ENCODE measurements around the gene FBXL20.
"Not testable (repeated sequence)": the region's sequence is repeated elsewhere in the genome, so short reads cannot be mapped to it uniquely, and the experiment has no call there.

Gene FBXL20, protein sequence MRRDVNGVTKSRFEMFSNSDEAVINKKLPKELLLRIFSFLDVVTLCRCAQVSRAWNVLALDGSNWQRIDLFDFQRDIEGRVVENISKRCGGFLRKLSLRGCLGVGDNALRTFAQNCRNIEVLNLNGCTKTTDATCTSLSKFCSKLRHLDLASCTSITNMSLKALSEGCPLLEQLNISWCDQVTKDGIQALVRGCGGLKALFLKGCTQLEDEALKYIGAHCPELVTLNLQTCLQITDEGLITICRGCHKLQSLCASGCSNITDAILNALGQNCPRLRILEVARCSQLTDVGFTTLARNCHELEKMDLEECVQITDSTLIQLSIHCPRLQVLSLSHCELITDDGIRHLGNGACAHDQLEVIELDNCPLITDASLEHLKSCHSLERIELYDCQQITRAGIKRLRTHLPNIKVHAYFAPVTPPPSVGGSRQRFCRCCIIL

DNA sequence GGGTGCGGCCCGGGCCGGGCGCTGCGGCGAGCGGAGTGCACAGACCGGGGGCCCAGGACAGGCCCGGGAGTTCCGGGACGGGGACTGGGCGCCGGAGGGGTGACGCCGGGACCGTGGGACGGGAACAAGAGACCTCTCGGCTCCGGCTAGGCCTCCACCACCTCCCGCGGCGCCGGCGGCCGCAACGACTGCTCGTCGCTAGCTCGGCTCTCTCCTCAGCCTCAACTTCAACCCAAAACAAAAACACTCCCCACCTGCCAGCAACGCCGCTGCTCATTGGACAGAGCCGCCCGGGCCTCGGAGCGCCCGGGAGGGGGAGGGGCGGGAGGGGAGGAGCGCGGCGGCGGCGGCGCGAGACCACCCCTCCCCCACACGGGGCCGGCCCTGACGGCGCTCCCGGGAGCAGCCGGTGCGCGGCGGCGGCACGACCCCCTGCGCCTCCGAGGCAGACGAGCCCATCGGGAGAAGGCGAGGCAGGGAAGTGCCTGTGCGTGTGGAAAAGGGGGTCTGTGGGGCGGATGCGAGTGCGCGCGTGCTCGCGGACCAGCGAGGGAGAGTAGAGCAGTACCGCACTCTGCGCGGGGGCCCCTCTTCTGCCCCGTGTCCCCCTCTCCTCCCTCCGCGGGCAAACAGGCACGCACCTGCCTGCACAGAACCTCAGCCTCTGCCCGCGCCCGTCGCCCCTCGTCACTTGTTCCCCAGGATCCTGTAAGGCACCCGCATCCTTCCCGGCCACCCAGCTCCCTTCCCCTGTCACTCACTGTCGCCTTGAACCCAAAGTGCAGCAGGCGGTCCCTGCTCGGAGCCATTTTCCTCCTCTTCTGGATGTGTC, at the start of gene FBXL20:
TSS of gene FBXL20 (minus strand) at position 215 of the 832 bp plus-strand sequence. CDS start 224 bp downstream, outside the sequence.
- Histone ChIP-seq H3K36me3 (ENCODE audit: control insufficient read depth, insufficient read depth, low read length) (peaks cover 19% of the 10 kb centered on the region), H3K9me3 (ENCODE audit: control insufficient read depth, insufficient read depth, low read length) (no peaks in the 10 kb centered on the region), H3K4me3 (ENCODE audit: low read depth, low read length) (peak within 1 kb of the TSS; percentile 98), H3K27ac (ENCODE audit: low read depth, low read length) (peak within 1 kb of the TSS; percentile 94), H3K4me1 (ENCODE audit: control insufficient read depth, insufficient read depth, low read length) (peaks cover 3% of the 10 kb centered on the region; the same call in 1 of the 2 replicates), H3K27me3 (ENCODE audit: control insufficient read depth, insufficient read depth, low read length) (no peaks in the 10 kb centered on the region), H3K9ac (ENCODE audit: low read depth, low read length) (peak within 1 kb of the TSS; percentile 85)

DNA sequence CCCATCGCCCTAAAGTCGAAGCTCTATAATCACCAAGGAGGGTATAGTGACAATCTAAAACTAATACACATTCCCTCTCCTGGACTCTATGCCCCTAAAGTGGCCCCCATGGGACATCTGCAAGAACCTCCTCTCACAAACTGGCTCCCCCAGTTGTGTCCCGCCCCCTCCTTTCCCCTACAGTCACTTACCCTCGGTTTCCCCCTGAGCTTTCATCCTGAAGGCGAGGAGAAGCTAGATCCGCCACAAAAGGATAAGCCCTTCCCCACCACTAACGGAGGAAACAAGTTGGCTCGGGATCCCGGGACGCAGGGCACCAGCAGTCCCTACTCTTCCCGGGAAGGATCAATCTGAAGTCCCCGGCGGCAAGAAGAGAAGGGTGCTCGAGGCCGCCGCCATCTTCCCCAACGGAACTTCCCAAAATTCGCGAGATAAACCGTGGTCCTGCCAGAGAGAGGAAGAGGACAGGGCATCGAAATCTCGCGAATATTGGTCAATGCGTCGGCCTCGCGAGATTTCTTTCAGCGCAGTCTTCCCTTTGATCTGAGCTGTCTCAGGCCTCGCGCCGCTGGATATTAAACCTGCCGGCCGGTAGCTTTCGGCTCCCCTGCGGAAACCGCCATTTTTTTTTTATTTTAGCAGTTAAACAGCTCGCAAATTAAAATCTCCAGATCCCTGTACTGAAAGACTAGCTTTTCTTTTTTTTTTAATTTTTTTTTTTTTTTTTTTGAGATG, 49.6 kb upstream of the FBXL20 start, which contains the start of gene MED1:
TSS of gene MED1 (minus strand) at position 417 of the 735 bp plus-strand sequence. CDS start at position 216, 201 bp downstream.
- Histone ChIP-seq H3K9me3 (ENCODE audit: control insufficient read depth, insufficient read depth, low read length) (no peaks in the 10 kb centered on the region), H3K27me3 (ENCODE audit: control insufficient read depth, insufficient read depth, low read length) (no peaks in the 10 kb centered on the region), H3K4me1 (ENCODE audit: control insufficient read depth, insufficient read depth, low read length) (peaks cover 4% of the 10 kb centered on the region; the same call in 1 of the 2 replicates), H3K9ac (ENCODE audit: low read depth, low read length) (peak within 1 kb of the TSS; percentile 95), H3K4me3 (ENCODE audit: low read depth, low read length) (peak within 1 kb of the TSS; percentile 87), H3K27ac (ENCODE audit: low read depth, low read length) (peak within 1 kb of the TSS; percentile 97), H3K36me3 (ENCODE audit: control insufficient read depth, insufficient read depth, low read length) (peaks cover 19% of the 10 kb centered on the region)

DNA sequence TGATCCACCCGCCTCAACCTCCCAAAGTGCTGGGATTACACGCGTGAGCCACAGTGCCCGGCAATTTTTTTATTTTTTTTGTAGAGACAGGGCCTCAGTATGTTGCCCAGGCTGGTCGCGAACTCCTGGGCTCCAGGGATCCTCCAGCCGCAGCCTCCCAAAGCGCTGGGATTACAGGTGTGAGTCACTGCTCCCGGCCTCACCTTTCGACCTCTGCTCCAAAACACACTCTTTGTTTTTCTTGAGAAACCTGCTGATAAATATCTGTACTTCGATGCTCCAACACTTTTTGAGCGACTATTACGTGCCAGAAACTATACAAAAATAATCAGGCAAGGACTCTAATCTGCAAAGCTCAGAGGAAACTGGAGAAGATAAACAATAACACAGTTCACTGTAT, 48.6 kb upstream of the FBXL20 start:
- H3K9me3 ChIP-seq (ENCODE audit: control insufficient read depth, insufficient read depth, low read length): no peaks in the 10 kb centered on the region
- peak overlapping the region; percentile 87 for H3K4me3 ChIP-seq (ENCODE audit: low read depth, low read length)
- H3K36me3 ChIP-seq (ENCODE audit: control insufficient read depth, insufficient read depth, low read length): peaks cover 28% of the 10 kb centered on the region
- H3K9ac ChIP-seq (ENCODE audit: low read depth, low read length): peak overlapping the region; percentile 95
- peaks cover 4% of the 10 kb centered on the region; the same call in 1 of the 2 replicates for H3K4me1 ChIP-seq (ENCODE audit: control insufficient read depth, insufficient read depth, low read length)
- peak overlapping the region; percentile 97 for H3K27ac ChIP-seq (ENCODE audit: low read depth, low read length)
- H3K27me3 ChIP-seq (ENCODE audit: control insufficient read depth, insufficient read depth, low read length): no peaks in the 10 kb centered on the region

DNA sequence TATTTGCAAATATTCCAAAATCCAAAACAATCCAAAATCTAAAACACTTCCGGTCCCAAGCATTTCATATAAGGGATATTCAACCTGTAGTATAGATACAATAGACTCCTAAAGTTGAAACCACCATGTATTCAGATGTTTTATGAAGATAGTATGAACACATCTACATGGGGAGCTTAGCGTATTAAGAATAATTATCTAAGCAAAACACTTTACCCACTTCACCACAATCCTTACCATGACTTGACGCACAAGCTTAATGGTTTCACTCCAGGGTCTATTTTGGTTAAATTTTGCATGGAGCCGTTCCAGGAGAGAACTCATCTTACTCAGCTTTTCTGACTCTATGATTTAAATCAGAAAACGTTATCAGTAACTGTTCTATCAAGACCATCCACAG, 46.1 kb upstream of the FBXL20 start:
- H3K4me1 ChIP-seq (ENCODE audit: control insufficient read depth, insufficient read depth, low read length): peaks cover 4% of the 10 kb centered on the region; the same call in 1 of the 2 replicates
- peaks cover 47% of the 10 kb centered on the region for H3K36me3 ChIP-seq (ENCODE audit: control insufficient read depth, insufficient read depth, low read length)
- no peak overlapping the region for H3K4me3 ChIP-seq (ENCODE audit: low read depth, low read length)
- no peak overlapping the region for H3K9ac ChIP-seq (ENCODE audit: low read depth, low read length)
- no peaks in the 10 kb centered on the region for H3K27me3 ChIP-seq (ENCODE audit: control insufficient read depth, insufficient read depth, low read length)
- no peak overlapping the region for H3K27ac ChIP-seq (ENCODE audit: low read depth, low read length)
- H3K9me3 ChIP-seq (ENCODE audit: control insufficient read depth, insufficient read depth, low read length): no peaks in the 10 kb centered on the region

DNA sequence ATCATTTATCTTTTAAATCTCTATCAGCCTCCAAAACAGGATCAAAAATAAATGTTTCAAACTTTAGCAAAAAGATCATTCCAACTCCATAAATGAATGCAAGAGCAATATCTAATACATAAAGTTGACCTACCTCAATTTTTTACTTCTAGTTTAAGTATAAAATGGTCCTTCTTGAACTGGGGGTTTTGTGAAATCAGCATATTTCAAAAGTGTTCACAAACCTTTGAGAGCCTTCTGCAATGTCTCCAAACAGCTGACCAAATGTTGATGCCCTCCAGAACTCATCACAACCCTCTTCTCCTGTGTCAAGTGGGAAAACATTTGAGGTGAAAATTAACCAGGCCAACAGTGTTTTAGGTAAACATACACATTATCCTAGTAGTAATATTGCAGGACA, 41.9 kb upstream of the FBXL20 start:
- Histone ChIP-seq H3K4me1 (ENCODE audit: control insufficient read depth, insufficient read depth, low read length) (no peaks in the 10 kb centered on the region), H3K27ac (ENCODE audit: low read depth, low read length) (no peak overlapping the region), H3K4me3 (ENCODE audit: low read depth, low read length) (no peak overlapping the region), H3K9me3 (ENCODE audit: control insufficient read depth, insufficient read depth, low read length) (no peaks in the 10 kb centered on the region), H3K27me3 (ENCODE audit: control insufficient read depth, insufficient read depth, low read length) (no peaks in the 10 kb centered on the region), H3K36me3 (ENCODE audit: control insufficient read depth, insufficient read depth, low read length) (peaks cover 88% of the 10 kb centered on the region), H3K9ac (ENCODE audit: low read depth, low read length) (no peak overlapping the region)

DNA sequence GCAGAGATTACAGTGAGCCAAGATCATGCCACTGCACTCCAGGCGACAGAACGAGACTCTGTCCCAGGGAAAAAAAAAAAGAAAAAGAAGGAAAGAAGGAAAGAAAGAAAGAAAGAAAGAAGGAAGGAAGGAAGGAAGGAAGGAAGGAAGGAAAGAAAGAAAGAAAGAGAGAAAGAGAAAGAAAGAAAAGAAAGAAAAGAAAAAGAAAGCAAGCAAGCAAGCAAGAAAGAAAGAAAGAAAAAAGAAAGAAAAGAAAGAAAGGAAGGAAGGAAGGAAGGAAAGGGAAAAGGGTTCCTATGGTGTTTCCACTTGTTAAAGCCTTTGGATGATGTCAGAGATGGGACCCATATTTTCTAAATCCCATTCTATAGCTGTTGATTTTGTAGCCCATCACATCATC, 38.4 kb upstream of the FBXL20 start:
- peaks cover 83% of the 10 kb centered on the region for H3K36me3 ChIP-seq (ENCODE audit: control insufficient read depth, insufficient read depth, low read length)
- not testable (repeated sequence) for H3K9ac ChIP-seq (ENCODE audit: low read depth, low read length); H3K27ac ChIP-seq (ENCODE audit: low read depth, low read length); H3K9me3 ChIP-seq (ENCODE audit: control insufficient read depth, insufficient read depth, low read length); H3K4me3 ChIP-seq (ENCODE audit: low read depth, low read length); H3K4me1 ChIP-seq (ENCODE audit: control insufficient read depth, insufficient read depth, low read length); H3K27me3 ChIP-seq (ENCODE audit: control insufficient read depth, insufficient read depth, low read length)

DNA sequence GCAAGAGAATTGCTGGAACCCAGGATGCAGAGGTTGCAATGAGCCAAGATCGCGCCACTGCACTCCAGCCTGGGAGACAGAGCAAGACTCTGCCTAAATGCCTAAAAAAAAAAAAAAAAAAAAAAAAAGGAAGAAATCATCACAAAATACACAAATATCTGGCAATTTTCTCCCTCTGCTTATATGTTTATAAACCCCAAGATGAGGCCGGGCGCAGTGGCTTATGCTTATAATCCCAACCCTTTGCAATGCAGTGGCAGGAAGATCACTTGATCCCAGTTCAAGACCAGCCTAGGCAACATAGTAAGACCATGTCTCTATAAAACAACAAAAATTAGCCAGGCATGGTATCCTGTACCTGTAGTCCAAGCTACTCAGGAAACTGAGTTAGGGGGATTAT, 28.2 kb upstream of the FBXL20 start:
- no peak overlapping the region for H3K27ac ChIP-seq (ENCODE audit: low read depth, low read length)
- no peaks in the 10 kb centered on the region for H3K9me3 ChIP-seq (ENCODE audit: control insufficient read depth, insufficient read depth, low read length)
- no peak overlapping the region for H3K4me3 ChIP-seq (ENCODE audit: low read depth, low read length)
- no peaks in the 10 kb centered on the region for H3K4me1 ChIP-seq (ENCODE audit: control insufficient read depth, insufficient read depth, low read length)
- no peak overlapping the region for H3K9ac ChIP-seq (ENCODE audit: low read depth, low read length)
- H3K36me3 ChIP-seq (ENCODE audit: control insufficient read depth, insufficient read depth, low read length): peaks cover 83% of the 10 kb centered on the region
- H3K27me3 ChIP-seq (ENCODE audit: control insufficient read depth, insufficient read depth, low read length): no peaks in the 10 kb centered on the region

DNA sequence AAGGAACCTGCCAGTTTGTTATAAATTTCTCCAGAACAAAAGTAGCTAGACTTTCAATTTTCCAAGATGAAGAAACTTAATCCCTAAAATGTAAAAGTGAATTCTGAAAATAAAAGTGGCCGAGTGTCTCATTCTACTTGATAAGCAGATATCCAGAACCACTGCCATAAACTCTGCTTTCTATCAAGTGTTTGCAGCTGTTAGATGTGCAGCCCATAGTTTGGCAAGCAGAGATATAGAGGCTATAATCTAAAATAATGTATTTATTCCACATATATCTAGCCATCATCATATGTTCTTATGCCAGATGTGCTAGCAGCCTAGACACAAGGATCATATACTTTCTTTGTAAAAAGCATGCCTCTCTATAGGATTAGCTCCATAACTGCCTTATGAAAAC, 14.7 kb upstream of the FBXL20 start:
- no peak overlapping the region for H3K27ac ChIP-seq (ENCODE audit: low read depth, low read length)
- no peak overlapping the region for H3K4me3 ChIP-seq (ENCODE audit: low read depth, low read length)
- no peaks in the 10 kb centered on the region for H3K4me1 ChIP-seq (ENCODE audit: control insufficient read depth, insufficient read depth, low read length)
- no peaks in the 10 kb centered on the region for H3K27me3 ChIP-seq (ENCODE audit: control insufficient read depth, insufficient read depth, low read length)
- no peaks in the 10 kb centered on the region for H3K9me3 ChIP-seq (ENCODE audit: control insufficient read depth, insufficient read depth, low read length)
- H3K9ac ChIP-seq (ENCODE audit: low read depth, low read length): no peak overlapping the region
- H3K36me3 ChIP-seq (ENCODE audit: control insufficient read depth, insufficient read depth, low read length): peaks cover 83% of the 10 kb centered on the region

DNA sequence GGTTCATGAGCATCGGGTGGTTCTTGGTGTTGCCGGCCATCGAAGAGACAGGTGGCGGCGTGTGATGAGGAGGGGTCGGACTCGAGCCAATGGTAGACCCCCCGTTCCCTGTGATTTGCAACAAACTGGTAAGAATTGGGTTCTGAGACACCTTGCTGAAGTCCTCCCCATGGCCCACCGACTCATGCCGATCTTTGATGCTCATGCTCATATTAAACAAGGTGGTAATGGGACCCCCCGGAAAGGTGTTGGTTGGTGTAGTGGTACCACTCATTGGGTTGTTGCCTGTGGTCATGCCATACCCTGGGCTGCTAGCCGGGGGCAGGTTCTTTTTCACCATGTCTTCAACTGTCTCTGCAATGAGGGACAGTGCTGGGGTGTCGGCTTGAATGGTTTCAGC, 8.9 kb upstream of the FBXL20 start:
- Histone ChIP-seq H3K27me3 (ENCODE audit: control insufficient read depth, insufficient read depth, low read length) (no peaks in the 10 kb centered on the region), H3K9me3 (ENCODE audit: control insufficient read depth, insufficient read depth, low read length) (no peaks in the 10 kb centered on the region), H3K4me3 (ENCODE audit: low read depth, low read length) (no peak overlapping the region), H3K9ac (ENCODE audit: low read depth, low read length) (no peak overlapping the region), H3K36me3 (ENCODE audit: control insufficient read depth, insufficient read depth, low read length) (peaks cover 90% of the 10 kb centered on the region), H3K4me1 (ENCODE audit: control insufficient read depth, insufficient read depth, low read length) (no peaks in the 10 kb centered on the region), H3K27ac (ENCODE audit: low read depth, low read length) (no peak overlapping the region)

DNA sequence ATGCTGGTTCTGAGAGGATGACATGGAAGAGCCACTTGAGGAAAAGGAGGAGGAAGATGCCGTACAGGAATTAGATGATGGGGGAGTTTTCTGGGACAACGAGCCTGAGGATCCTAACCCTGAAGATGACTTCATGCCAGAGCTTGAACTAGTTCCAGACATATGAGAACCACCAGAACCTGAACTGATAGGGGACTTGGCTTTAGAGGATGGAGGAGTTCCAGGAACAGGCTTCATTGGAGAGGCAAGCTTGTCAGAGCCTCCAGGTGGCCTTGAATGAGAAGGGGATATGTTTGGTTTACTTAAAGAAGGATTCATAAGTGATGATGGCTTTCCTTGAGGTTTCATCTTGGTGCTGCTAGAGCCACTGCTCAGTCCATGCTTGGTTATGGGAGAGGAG, 6.9 kb upstream of the FBXL20 start:
- Histone ChIP-seq H3K9me3 (ENCODE audit: control insufficient read depth, insufficient read depth, low read length) (no peaks in the 10 kb centered on the region), H3K27me3 (ENCODE audit: control insufficient read depth, insufficient read depth, low read length) (no peaks in the 10 kb centered on the region), H3K4me3 (ENCODE audit: low read depth, low read length) (no peak overlapping the region), H3K9ac (ENCODE audit: low read depth, low read length) (no peak overlapping the region), H3K4me1 (ENCODE audit: control insufficient read depth, insufficient read depth, low read length) (no peaks in the 10 kb centered on the region), H3K36me3 (ENCODE audit: control insufficient read depth, insufficient read depth, low read length) (peaks cover 79% of the 10 kb centered on the region), H3K27ac (ENCODE audit: low read depth, low read length) (no peak overlapping the region)

Measured in HUES48 (cell line).